HG02973 (cell line): ENCODE results near the gene JMJD6.
A peak's percentile ranks its signal among the peaks of the same experiment; 100 is the strongest.
"Not testable (repeated sequence)": the region's sequence is repeated elsewhere in the genome, so short reads cannot be mapped to it uniquely, and the experiment has no call there.

Experiments used
- ATAC-seq: cut with Tn5 transposase; IDR thresholded peaks from one replicate; pipeline ENCODE4 v1.9.1; 2021; ENCODE audit warnings: moderate library complexity; ENCODE audit not compliant: unreplicated experiment

Gene JMJD6

GRCh38 chr17:76737082-76737675, 10.8 kb upstream of the JMJD6 start, which contains the start of gene SRSF2:
Gene SRSF2, minus strand, starts transcription at chr17:76737331. Its CDS starts 171 bp downstream, at chr17:76737160.
- peak; percentile 60 for ATAC-seq

GRCh38 chr17:76736349-76737081, 10.1 kb upstream of the JMJD6 start:
- ATAC-seq = no peak

- ATAC-seq = no peak
Observed at GRCh38 chr17:76735586-76736348, 9.4 kb upstream of the JMJD6 start.

- no peak for ATAC-seq
Observed at GRCh38 chr17:76735006-76735405, 8.6 kb upstream of the JMJD6 start.

GRCh38 chr17:76734080-76734840, 7.9 kb upstream of the JMJD6 start:
- ATAC-seq = no peak

- ATAC-seq = no peak
Observed at GRCh38 chr17:76733618-76733957, 7.2 kb upstream of the JMJD6 start.

GRCh38 chr17:76732734-76733617, 6.6 kb upstream of the JMJD6 start:
- ATAC-seq = no peak

- not testable (repeated sequence) for ATAC-seq
Observed at GRCh38 chr17:76731800-76732733, 5.7 kb upstream of the JMJD6 start.

GRCh38 chr17:76727745-76728456, 1.5 kb upstream of the JMJD6 start:
- no peak for ATAC-seq

GRCh38 chr17:76726776-76727718, 641 bp upstream of the JMJD6 start, which contains the start of gene METTL23:
Gene METTL23, plus strand, starts transcription at chr17:76726839. Its CDS starts 2,872 bp downstream, at chr17:76729711.
- peak; percentile 42 for ATAC-seq

GRCh38 chr17:76725580-76726230, 701 bp downstream of the JMJD6 start:
- ATAC-seq = peak; percentile 24

GRCh38 chr17:76723812-76724211, 2.6 kb downstream of the JMJD6 start:
- ATAC-seq = no peak

GRCh38 chr17:76722977-76723376, 3.4 kb downstream of the JMJD6 start:
- ATAC-seq = not testable (repeated sequence)

GRCh38 chr17:76722279-76722678, 4.1 kb downstream of the JMJD6 start:
- ATAC-seq = no peak

GRCh38 chr17:76721463-76721862, 4.9 kb downstream of the JMJD6 start:
- no peak for ATAC-seq

GRCh38 chr17:76720941-76721340, 5.5 kb downstream of the JMJD6 start:
- ATAC-seq = no peak

- no peak for ATAC-seq
Observed at GRCh38 chr17:76720211-76720610, 6.2 kb downstream of the JMJD6 start.
